MCF 10A (cell line): ENCODE data around the gene IGF1. TPM values are rescaled to one million over a fixed set of nuclear protein-coding genes. Genes with fewer than 3 reads are reported as not detected.

Source experiments
- BruUV-seq: library from RNA; stranded (reverse); fragments of 400-500 nt; replicated peaks from 2 replicates; lab custom pipeline; 2021; lab: Mats Ljungman, UMichigan
- CTCF ChIA-PET: fragments of 300-600 bp; sonication (Branson Sonifier 250); formaldehyde crosslinking; extraction: SDS; loops from one replicate; lab custom pipeline; 2021; ENCODE audit warnings: antibody characterized with exemption, inconsistent platforms; lab: Yijun Ruan, JAX
- POLR2A ChIA-PET: fragments of 300-600, 350-650 bp; sonication (Branson Sonifier 250); formaldehyde crosslinking; extraction: SDS; loops from one replicate; lab custom pipeline; 2020; ENCODE audit warnings: antibody characterized with exemption, inconsistent platforms; lab: Yijun Ruan, JAX
- DNase-seq: peaks from one replicate; pipeline ENCODE4 v3.0.0-alpha.2; 2018; ENCODE audit not compliant: unreplicated experiment
- H3K27ac Mint-ChIP-seq: one replicate; pipeline ENCODE4 v1.8.0; 2022; ENCODE audit warnings: mild to moderate bottlenecking, low read depth, mixed read lengths; ENCODE audit not compliant: unreplicated experiment
- H3K27me3 Mint-ChIP-seq: one replicate; pipeline ENCODE4 v1.8.0; 2022; ENCODE audit warnings: mixed read lengths; ENCODE audit not compliant: insufficient read depth, unreplicated experiment
- H3K36me3 Mint-ChIP-seq: one replicate; pipeline ENCODE4 v1.8.0; 2022; ENCODE audit warnings: mild to moderate bottlenecking, moderate library complexity, mixed read lengths; ENCODE audit not compliant: insufficient read depth, unreplicated experiment
- H3K4me1 Mint-ChIP-seq: one replicate; pipeline ENCODE4 v1.8.0; 2022; ENCODE audit warnings: mixed read lengths; ENCODE audit not compliant: insufficient read depth, unreplicated experiment
- H3K4me3 Mint-ChIP-seq: one replicate; pipeline ENCODE4 v1.8.0; 2022; ENCODE audit warnings: mild to moderate bottlenecking, moderate library complexity, mixed read lengths; ENCODE audit not compliant: unreplicated experiment
- H3K9me3 Mint-ChIP-seq: one replicate; pipeline ENCODE4 v1.8.0; 2022; ENCODE audit warnings: mixed read lengths; ENCODE audit not compliant: unreplicated experiment
- CTCF ChIP-seq: fragments of 200-600 bp; IDR thresholded peaks from one replicate; pipeline ENCODE4 v1.8.0; 2022; ENCODE audit warnings: antibody characterized with exemption, mild to moderate bottlenecking; ENCODE audit not compliant: unreplicated experiment
- intact Hi-C: fragments of 100-400 bp; cut with micrococcal nuclease; formaldehyde crosslinking; loops from 2 replicates; pipeline ENCODE4 v1.14.1; 2022
- total RNA-seq: library from RNA; stranded (reverse); gene quantifications from 2 replicates; pipeline ENCODE4 v1.2.3, GENCODE V29; 2022

Gene IGF1
- total RNA-seq, 1 experiment from 2014 or later, result not detected

DNA sequence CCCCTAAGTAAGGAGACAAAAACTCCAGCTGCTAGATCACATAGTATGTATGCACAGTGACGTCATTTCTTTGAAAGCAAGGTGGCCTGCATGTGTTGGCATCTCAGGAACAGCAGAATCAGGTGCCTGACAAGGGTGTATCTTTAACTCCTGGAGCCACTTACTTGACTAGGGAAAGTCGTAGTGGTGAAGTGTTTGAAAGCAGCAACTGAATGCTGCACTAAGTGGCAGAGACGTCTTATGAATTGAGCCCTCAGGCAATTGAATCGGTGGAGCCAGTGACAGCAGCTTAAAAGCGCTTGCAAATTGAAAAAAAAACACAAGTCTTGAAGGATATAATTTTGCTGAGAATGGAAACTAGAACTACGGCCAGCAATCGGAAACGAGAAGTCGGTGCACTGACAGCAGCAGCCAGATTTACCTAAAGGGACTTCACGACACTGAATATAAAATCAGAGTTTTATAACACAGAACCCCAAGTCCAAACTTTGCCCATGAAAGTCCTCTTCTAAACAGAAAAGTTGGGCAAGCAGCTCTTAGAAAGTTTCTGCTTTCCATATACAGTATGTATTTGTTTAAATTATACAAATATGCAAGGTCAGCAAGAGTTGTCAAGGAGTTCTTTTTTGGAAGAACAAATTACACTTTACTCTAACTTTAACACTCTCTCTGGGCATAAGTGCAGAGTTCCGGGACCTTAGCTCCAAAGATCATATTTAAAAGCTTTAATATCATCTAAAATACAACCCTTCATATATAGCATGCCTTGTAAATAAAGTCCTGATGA lies 1.1 kb downstream of the IGF1 start:
- Mint-ChIP-seq H3K9me3 (no peaks in the 10 kb centered on the region), H3K27me3 (no peaks in the 10 kb centered on the region), H3K4me3 (no peak overlapping the region), H3K27ac (no peak overlapping the region), H3K36me3 (no peaks in the 10 kb centered on the region), H3K4me1 (peaks cover 12% of the 10 kb centered on the region)
- no TSS peak for BruUV-seq
- intact Hi-C loops, result no loop called here
- CTCF ChIA-PET, result interaction anchor here (0.5 to 2.1 kb wide), 10 partner anchors 11 to 400 kb away, joined by 3 to 14 read pairs (median 4); no protein-coding TSS in a partner anchor
- POLR2A ChIA-PET, result interaction anchor here (1.2 kb wide), 1 partner anchor 16 kb away, joined by 3 read pairs; no protein-coding TSS in a partner anchor
- no peak for DNase-seq
- TF ChIP-seq CTCF, result no peak

GRCh38 chr12:102478405-102479098 lies 1.8 kb downstream of the IGF1 start:
- intact Hi-C loops, result no loop called here
- no peak for DNase-seq
- Mint-ChIP-seq H3K4me1 (peaks cover 9% of the 10 kb centered on the region), H3K36me3 (no peaks in the 10 kb centered on the region), H3K4me3 (no peak overlapping the region), H3K9me3 (no peaks in the 10 kb centered on the region), H3K27ac (no peak overlapping the region), H3K27me3 (no peaks in the 10 kb centered on the region)
- no peak for TF ChIP-seq CTCF
- POLR2A ChIA-PET, result interaction anchor here (1.2 kb wide), 1 partner anchor 16 kb away, joined by 3 read pairs; no protein-coding TSS in a partner anchor
- CTCF ChIA-PET, result interaction anchor here (0.6 to 2.1 kb wide), 4 partner anchors 262 to 383 kb away, joined by 3 to 14 read pairs (median 5); no protein-coding TSS in a partner anchor
- no TSS peak for BruUV-seq

DNA sequence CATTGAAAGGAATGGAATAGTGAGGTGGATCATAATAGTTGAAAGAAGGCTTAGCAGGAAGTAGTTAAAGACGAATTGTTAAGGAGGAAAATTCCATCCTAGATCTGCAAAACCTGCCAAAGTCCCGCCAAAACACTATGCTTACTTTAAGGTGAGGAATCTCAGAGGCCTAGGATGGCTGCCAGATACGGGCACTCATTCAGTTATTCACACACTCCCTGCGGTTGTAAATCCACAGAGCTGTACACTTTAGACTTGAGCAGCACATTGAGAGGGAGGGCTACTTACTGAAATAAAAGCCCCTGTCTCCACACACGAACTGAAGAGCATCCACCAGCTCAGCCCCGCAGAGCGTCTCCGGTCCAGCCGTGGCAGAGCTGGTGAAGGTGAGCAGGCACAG lies 5.0 kb downstream of the IGF1 start:
- no peak for DNase-seq
- Mint-ChIP-seq H3K9me3 (no peaks in the 10 kb centered on the region), H3K36me3 (no peaks in the 10 kb centered on the region), H3K27ac (no peak overlapping the region), H3K4me1 (peaks cover 9% of the 10 kb centered on the region), H3K27me3 (no peaks in the 10 kb centered on the region), H3K4me3 (no peak overlapping the region)
- CTCF ChIA-PET, result interaction anchor here (1.6 kb wide), 1 partner anchor 9 kb away, joined by 6 read pairs; no protein-coding TSS in a partner anchor
- BruUV-seq, result no TSS peak
- POLR2A ChIA-PET, result no interaction called here
- no peak for TF ChIP-seq CTCF
- intact Hi-C loops, result no loop called here
